ENCODE results near the gene PLCB2. TPM values are rescaled to one million over a fixed set of nuclear protein-coding genes. Genes with fewer than 3 reads are reported as not detected.

The PLCB2 gene
- total RNA-seq, 2 experiments from 2014 or later, result 104 to 120 TPM

DNA sequence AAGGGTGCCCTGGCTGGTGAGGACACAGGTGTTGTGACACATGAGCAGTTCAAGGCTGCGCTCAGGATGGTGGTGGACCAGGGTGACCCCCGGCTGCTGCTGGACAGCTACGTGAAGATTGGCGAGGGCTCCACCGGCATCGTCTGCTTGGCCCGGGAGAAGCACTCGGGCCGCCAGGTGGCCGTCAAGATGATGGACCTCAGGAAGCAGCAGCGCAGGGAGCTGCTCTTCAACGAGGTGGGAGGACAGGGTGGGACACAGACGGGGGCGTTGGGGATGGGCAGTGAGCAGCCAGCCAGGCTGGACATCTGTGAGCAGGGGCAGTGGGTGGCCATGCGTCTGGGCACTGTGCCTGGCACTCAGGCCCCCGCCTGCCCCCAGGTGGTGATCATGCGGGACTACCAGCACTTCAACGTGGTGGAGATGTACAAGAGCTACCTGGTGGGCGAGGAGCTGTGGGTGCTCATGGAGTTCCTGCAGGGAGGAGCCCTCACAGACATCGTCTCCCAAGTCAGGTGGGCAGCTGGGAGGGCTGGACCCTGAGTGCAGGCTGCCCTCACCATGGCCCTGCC, 35.2 kb downstream of the PLCB2 start:
- CTCF ChIA-PET, result interaction anchor here (0.8 to 10.7 kb wide), 19 partner anchors 12 to 237 kb away, joined by 3 to 411 read pairs (median 9); partner anchors contain the start of genes ANKRD63, CCDC9B, PLCB2 and SRP14

DNA sequence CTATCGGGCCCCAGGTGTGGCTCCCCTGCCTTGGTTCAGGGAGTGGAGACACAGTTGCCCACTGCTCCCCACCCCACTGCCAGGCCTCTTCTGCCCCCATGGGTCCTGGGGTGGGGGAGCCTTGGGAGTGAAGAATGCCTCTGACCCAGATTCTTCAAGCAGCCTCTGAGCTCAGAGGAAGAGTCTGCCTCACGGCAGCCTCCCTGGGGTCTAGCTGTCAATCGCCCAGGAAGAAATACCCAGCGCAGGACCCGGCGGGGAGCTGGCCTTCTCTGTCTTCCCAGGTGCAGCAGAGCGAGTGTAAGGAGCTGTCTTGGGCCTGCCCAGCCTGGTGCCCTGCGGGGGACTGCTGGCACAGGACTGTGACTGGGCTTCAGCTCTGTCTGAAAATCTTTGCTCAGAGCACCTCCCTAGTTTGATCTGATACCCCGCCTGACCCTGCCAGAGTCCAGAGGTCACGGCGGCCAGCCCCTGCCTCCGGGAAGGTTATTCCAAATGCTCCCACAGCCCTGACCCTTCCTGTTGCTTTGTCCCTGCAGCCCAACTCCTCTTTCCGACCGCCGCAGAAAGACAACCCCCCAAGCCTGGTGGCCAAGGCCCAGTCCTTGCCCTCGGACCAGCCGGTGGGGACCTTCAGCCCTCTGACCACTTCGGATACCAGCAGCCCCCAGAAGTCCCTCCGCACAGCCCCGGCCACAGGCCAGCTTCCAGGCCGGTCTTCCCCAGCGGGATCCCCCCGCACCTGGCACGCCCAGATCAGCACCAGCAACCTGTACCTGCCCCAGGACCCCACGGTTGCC, 35.9 kb downstream of the PLCB2 start:
- Mint-ChIP-seq H3K4me1 (peaks cover 4% of the 10 kb centered on the region), H3K9me3 (ENCODE audit: low read depth) (no peaks in the 10 kb centered on the region), H3K36me3 (no peaks in the 10 kb centered on the region), H3K27ac (no peak overlapping the region), H3K4me3 (no peak overlapping the region), H3K27me3 (peaks cover 2% of the 10 kb centered on the region)
- CTCF ChIA-PET, result interaction anchor here (0.8 to 10.7 kb wide), 10 partner anchors 13 to 236 kb away, joined by 3 to 270 read pairs (median 32); partner anchors contain the start of gene CCDC9B
- ATAC-seq (no peak), DNase-seq (no peak)

More for the DNA sequence above, 35.2 kb downstream of the PLCB2 start:
- ATAC-seq (no peak), DNase-seq (no peak)
- peaks cover 4% of the 10 kb centered on the region for H3K4me1 Mint-ChIP-seq
- H3K36me3 Mint-ChIP-seq, result no peaks in the 10 kb centered on the region
- H3K27me3 Mint-ChIP-seq, result peaks cover 9% of the 10 kb centered on the region
- no peaks in the 10 kb centered on the region for H3K9me3 Mint-ChIP-seq (ENCODE audit: low read depth)
- no peak overlapping the region for H3K27ac Mint-ChIP-seq
- H3K4me3 Mint-ChIP-seq, result no peak overlapping the region

DNA sequence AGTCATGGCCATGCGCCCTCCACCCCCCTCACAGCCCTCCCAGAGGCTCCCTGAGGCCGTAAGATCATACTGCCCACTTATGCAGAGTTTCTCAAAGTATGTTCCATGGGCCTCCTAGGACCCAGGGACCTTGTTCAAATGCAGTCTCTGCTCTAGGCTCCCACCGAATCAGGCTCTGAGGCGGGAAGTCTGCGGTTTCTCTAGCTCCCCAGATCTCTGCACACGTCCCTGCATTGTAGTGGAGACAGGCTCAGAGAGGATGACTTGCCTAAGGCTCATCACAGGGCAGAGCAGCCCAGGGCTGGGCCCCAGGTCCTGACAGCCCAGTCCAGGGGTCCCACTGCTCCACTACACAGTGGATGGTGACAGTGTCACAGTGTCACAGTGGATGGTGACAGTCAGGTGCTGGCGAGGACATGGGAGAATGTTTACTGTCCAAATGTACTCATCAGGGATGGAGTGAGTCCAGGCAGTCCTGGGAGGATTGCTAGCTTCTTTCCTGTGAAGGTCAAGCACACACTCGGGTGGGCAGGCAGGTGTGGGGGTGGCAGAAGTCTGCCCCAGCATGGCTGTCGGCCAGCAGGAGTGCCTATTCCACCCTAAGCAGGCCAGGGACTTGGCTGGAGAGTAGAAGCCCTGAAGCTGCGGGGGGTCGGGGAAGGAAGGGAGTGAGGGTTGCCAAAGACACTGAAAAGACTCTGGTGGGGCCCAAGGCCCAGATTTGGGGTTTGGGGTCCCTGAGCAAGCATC, 37.3 kb downstream of the PLCB2 start:
- Mint-ChIP-seq H3K4me3 (no peak overlapping the region), H3K27ac (no peak overlapping the region), H3K36me3 (no peaks in the 10 kb centered on the region), H3K4me1 (peaks cover 4% of the 10 kb centered on the region), H3K27me3 (no peaks in the 10 kb centered on the region), H3K9me3 (ENCODE audit: low read depth) (no peaks in the 10 kb centered on the region)
- DNase-seq (no peak), ATAC-seq (no peak)
- CTCF ChIA-PET, result interaction anchor here (0.8 to 10.7 kb wide), 9 partner anchors 8 to 235 kb away, joined by 3 to 270 read pairs (median 5); partner anchors contain the start of gene CCDC9B

DNA sequence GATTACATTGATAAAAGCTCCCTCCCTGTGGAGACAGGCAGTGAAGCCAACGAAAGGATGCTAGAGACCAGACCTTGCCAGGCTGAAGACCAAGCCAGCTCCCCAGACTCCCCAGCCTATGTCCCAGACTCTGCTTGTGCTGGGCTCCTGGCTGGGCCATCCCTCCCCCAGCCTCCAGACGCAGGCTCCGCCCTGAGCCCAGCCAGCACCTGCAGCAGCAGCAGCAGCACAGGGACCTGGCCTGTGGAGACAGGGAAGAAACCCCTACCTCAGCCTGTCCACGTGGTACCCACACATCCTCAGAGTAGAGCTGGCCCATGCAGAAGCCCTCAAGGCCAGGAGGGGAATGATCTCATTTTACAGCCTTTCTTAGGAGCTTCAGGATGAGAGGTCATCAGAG, 38.1 kb downstream of the PLCB2 start:
- H3K4me1 Mint-ChIP-seq, result peaks cover under 1% of the 10 kb centered on the region

DNA sequence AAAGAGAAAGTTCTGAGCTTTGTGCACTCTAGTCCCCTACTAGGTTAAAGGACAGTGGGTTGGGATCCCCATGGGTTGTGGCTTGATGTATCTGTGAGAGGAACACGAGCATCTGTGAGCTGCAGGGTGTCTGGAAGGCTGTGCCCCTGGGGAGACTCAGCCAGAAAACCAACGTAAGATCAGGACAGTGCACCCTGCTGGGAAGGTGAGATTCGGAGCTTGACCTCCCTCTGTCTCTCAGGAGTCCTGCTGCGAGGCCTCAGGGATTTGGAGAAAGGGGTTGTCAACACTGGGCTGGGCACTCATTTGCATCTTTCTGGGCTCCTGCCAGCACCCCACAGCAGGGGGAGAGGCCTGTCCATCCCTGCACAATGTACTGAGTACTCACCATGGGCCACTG, 40.1 kb downstream of the PLCB2 start:
- Mint-ChIP-seq H3K27me3 (no peaks in the 10 kb centered on the region), H3K9me3 (ENCODE audit: low read depth) (no peaks in the 10 kb centered on the region), H3K27ac (no peak overlapping the region), H3K36me3 (no peaks in the 10 kb centered on the region), H3K4me1 (no peaks in the 10 kb centered on the region), H3K4me3 (no peak overlapping the region)
- CTCF ChIA-PET, result interaction anchor here (0.9 to 9.9 kb wide), 4 partner anchors 11 to 70 kb away, joined by 3 to 163 read pairs (median 12); no protein-coding TSS in a partner anchor
- ATAC-seq, result no peak
- DNase-seq, result no peak

More for the DNA sequence above, 38.1 kb downstream of the PLCB2 start:
- Mint-ChIP-seq H3K9me3 (ENCODE audit: low read depth) (no peaks in the 10 kb centered on the region), H3K4me3 (no peak overlapping the region), H3K27me3 (no peaks in the 10 kb centered on the region), H3K36me3 (no peaks in the 10 kb centered on the region), H3K27ac (no peak overlapping the region)
- CTCF ChIA-PET, result interaction anchor here (0.8 to 9.9 kb wide), 7 partner anchors 9 to 224 kb away, joined by 3 to 163 read pairs (median 4); no protein-coding TSS in a partner anchor
- DNase-seq (no peak), ATAC-seq (no peak)

DNA sequence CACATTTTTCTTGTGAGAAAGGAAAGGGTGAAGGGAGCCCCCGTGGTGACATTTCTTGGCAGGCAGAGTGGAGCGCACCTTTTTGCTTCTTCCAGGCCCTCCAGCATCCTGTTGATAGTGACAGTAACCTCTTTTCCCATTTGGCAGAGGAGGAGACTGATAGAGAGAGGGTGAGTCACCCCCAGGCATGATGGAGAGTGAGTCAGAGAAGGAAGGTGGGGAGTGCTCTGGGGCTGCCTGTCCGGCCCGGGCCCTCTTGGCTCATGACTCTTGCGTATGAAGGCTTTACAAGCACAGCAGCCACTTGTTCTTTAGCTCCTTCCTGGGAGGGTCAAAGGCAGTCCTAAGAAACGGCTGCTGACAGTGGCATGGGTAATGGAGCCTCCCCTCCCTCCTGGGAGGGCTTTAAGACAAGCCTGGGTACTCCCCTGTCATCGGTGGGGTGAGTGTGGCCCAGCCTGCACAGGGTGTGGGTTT, 40.9 kb downstream of the PLCB2 start:
- CTCF ChIA-PET, result interaction anchor here (0.9 to 9.9 kb wide), 4 partner anchors 12 to 71 kb away, joined by 3 to 163 read pairs (median 12); no protein-coding TSS in a partner anchor
- no peaks in the 10 kb centered on the region for H3K36me3 Mint-ChIP-seq
- no peak overlapping the region for H3K27ac Mint-ChIP-seq
- no peaks in the 10 kb centered on the region for H3K9me3 Mint-ChIP-seq (ENCODE audit: low read depth)
- DNase-seq, result no peak
- ATAC-seq, result no peak
- no peaks in the 10 kb centered on the region for H3K27me3 Mint-ChIP-seq
- H3K4me1 Mint-ChIP-seq, result no peaks in the 10 kb centered on the region
- no peak overlapping the region for H3K4me3 Mint-ChIP-seq

DNA sequence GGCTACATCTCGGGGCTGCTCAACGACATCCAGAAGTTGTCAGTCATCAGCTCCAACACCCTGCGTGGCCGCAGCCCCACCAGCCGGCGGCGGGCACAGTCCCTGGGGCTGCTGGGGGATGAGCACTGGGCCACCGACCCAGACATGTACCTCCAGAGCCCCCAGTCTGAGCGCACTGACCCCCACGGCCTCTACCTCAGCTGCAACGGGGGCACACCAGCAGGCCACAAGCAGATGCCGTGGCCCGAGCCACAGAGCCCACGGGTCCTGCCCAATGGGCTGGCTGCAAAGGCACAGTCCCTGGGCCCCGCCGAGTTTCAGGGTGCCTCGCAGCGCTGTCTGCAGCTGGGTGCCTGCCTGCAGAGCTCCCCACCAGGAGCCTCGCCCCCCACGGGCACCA, 41.9 kb downstream of the PLCB2 start:
- no peak for ATAC-seq
- Mint-ChIP-seq H3K4me1 (no peaks in the 10 kb centered on the region), H3K36me3 (no peaks in the 10 kb centered on the region), H3K9me3 (ENCODE audit: low read depth) (no peaks in the 10 kb centered on the region), H3K4me3 (no peak overlapping the region), H3K27ac (no peak overlapping the region), H3K27me3 (peaks cover 3% of the 10 kb centered on the region)
- DNase-seq, result no peak
- CTCF ChIA-PET, result interaction anchor here (14.0 kb wide), 1 partner anchor 10 kb away, joined by 158 read pairs; no protein-coding TSS in a partner anchor

DNA sequence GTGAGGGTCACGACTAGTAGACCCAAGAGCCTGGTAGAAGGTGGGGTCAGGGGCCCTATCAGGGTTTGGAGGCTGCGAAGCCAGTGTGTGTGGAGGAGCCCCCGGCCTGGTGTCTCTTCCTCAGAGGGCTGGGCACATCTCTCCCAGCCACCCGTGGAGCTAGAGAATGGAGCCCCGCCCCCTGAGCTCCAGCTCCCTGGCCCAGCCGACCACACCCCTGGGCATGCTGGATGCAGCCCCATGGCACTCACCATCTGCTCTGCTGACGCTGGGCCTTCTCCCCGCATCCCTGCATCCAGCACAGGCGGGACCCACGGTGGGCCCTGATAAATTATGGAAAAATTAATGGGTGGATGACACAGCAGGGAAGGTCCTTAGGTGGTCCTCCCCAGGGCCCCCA, 42.4 kb downstream of the PLCB2 start:
- CTCF ChIA-PET, result interaction anchor here (14.0 kb wide), 1 partner anchor 11 kb away, joined by 158 read pairs; no protein-coding TSS in a partner anchor
- Mint-ChIP-seq H3K4me1 (no peaks in the 10 kb centered on the region), H3K4me3 (no peak overlapping the region), H3K27ac (no peak overlapping the region), H3K27me3 (peaks cover 3% of the 10 kb centered on the region), H3K36me3 (no peaks in the 10 kb centered on the region), H3K9me3 (ENCODE audit: low read depth) (no peaks in the 10 kb centered on the region)
- ATAC-seq (no peak), DNase-seq (no peak)

DNA sequence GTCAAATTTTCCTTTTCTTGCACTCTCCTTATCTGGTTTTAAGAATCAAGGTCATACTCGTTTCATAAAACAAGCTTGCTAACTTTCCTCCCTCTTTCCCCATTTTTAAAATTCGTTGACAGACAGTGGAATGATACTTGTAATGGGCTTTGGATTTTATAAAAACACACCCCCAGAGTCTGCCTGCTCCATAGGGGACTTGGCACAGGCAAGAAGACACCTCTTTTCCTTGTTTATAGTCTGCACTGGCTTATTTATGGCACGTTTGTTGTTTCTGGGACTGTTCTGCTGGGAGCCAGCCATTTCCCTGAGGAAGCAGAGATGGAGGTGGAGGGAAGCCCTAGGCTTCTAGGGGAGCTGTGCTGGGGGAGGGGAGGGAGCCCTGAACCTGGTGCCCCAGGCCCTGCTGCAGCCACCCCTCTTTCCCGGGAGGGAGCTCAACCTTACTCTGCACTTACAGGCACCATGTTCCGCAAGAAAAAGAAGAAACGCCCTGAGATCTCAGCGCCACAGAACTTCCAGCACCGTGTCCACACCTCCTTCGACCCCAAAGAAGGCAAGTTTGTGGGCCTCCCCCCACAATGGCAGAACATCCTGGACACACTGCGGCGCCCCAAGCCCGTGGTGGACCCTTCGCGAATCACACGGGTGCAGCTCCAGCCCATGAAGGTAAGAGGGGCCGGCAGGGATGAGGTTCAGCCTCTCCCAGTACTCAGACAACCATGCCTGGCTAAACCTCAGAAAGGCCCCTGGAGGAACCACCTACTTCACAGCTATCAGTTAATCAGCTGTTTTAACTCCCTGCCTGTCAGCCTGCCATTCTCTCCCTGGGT, 43.2 kb downstream of the PLCB2 start:
- H3K4me1 Mint-ChIP-seq, result no peaks in the 10 kb centered on the region

DNA sequence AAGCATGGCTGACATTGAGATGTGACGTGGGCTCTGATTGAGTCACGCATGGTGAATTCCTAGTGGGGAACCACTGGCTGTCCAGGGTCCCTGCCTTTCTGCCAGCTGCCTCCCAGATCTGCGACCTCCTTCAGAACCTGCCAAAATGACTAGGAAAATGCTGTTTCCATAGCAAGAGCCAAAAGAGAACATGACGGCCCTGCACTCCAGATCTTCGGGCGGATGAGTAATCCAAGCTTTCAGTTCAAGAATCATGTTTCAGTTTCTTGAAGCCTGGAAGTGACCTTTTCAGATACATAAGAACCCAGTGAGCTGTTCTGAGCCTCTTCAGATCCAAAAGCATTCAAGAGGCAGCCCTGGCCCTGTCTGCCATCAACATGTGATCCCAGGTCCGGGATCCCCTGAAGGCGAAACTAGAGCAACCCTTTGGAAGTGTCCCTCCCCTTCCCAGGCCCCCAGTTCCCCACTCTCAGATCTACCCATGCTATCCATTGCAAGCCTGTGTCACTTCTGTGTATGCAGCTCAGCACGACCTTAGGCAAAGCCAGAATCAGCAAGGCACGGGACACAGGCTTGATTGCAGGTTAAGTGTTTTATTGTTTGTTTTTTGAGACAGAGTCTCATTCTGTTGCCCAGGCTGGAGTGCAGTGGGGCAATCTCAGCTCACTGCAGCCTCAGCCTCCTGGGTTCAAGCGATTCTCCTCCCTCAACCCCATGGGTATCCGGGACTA, 44.5 kb downstream of the PLCB2 start:
- Mint-ChIP-seq H3K36me3 (no peaks in the 10 kb centered on the region), H3K4me3 (no peak overlapping the region), H3K9me3 (ENCODE audit: low read depth) (no peaks in the 10 kb centered on the region), H3K4me1 (no peaks in the 10 kb centered on the region), H3K27ac (no peak overlapping the region), H3K27me3 (peaks cover 12% of the 10 kb centered on the region)
- CTCF ChIA-PET, result interaction anchor here (1.5 to 14.0 kb wide), 2 partner anchors 13 to 18 kb away, joined by 3 to 158 read pairs; no protein-coding TSS in a partner anchor
- ATAC-seq (no peak), DNase-seq (no peak)

More for the DNA sequence above, 43.2 kb downstream of the PLCB2 start:
- Mint-ChIP-seq H3K27me3 (peaks cover 7% of the 10 kb centered on the region), H3K27ac (no peak overlapping the region), H3K36me3 (no peaks in the 10 kb centered on the region), H3K4me3 (no peak overlapping the region), H3K9me3 (ENCODE audit: low read depth) (no peaks in the 10 kb centered on the region)
- CTCF ChIA-PET, result interaction anchor here (1.5 to 14.0 kb wide), 2 partner anchors 12 to 19 kb away, joined by 3 to 158 read pairs; no protein-coding TSS in a partner anchor
- no peak for ATAC-seq
- DNase-seq, result no peak

DNA sequence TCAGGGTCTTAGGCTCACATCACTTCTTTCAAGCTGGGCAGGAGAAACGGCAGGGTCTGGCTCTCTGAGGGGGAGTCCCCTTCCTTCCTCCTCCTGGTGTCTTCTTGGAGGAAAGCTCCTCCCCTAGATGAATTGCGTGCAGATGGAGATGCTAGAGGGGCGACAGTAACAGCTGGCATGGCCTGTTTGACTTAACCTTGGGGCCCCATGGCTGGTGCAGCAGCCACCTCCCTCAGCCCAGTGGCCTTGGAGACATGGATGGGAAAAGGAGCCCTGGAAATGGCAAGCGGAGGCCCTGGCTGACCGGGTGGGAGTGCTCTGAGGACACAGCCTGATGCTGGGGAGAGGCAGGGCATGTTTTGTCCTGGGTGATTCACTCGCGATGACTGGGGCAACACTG, 48.7 kb downstream of the PLCB2 start:
- H3K27ac Mint-ChIP-seq, result no peak overlapping the region
- H3K27me3 Mint-ChIP-seq, result peaks cover 20% of the 10 kb centered on the region
- no peaks in the 10 kb centered on the region for H3K9me3 Mint-ChIP-seq (ENCODE audit: low read depth)
- no peak for ATAC-seq
- no peak for DNase-seq
- CTCF ChIA-PET, result interaction anchor here (2.1 to 14.0 kb wide), 3 partner anchors 17 to 41 kb away, joined by 4 to 158 read pairs (median 5); no protein-coding TSS in a partner anchor
- no peak overlapping the region for H3K4me3 Mint-ChIP-seq
- H3K36me3 Mint-ChIP-seq, result no peaks in the 10 kb centered on the region
- H3K4me1 Mint-ChIP-seq, result peaks cover 5% of the 10 kb centered on the region

All from activated CD8-positive, alpha-beta memory T cell treated with anti-CD3 and anti-CD28 coated beads, Interleukin-2, amount 10 ng/mL, durations not matched to agents 7 days and 5 days (primary cell).